ENCODE measurements around the gene MARCKSL1.

MARCKSL1 gene

GRCh38 chr1:32342704-32343103, 6.7 kb upstream of the MARCKSL1 start:
- no peak overlapping the region for H3K4me3 ChIP-seq (ENCODE audit: low read depth, low read length)
- TF ChIP-seq CTCF (IDR thresholded peaks at IDR 0.05; ENCODE audit: low read depth, low read length): no peak

GRCh38 chr1:32341971-32342370, 5.9 kb upstream of the MARCKSL1 start:
- no peak for TF ChIP-seq CTCF (IDR thresholded peaks at IDR 0.05; ENCODE audit: low read depth, low read length)
- H3K4me3 ChIP-seq (ENCODE audit: low read depth, low read length): no peak overlapping the region

GRCh38 chr1:32341186-32341757, 5.2 kb upstream of the MARCKSL1 start:
- TF ChIP-seq CTCF (IDR thresholded peaks at IDR 0.05; ENCODE audit: low read depth, low read length): no peak
- no peak overlapping the region for H3K4me3 ChIP-seq (ENCODE audit: low read depth, low read length)

GRCh38 chr1:32339363-32339978, 3.4 kb upstream of the MARCKSL1 start:
- no peak for TF ChIP-seq CTCF (IDR thresholded peaks at IDR 0.05; ENCODE audit: low read depth, low read length)
- H3K4me3 ChIP-seq (ENCODE audit: low read depth, low read length): no peak overlapping the region

GRCh38 chr1:32338637-32339145, 2.7 kb upstream of the MARCKSL1 start:
- no peak overlapping the region for H3K4me3 ChIP-seq (ENCODE audit: low read depth, low read length)
- no peak for TF ChIP-seq CTCF (IDR thresholded peaks at IDR 0.05; ENCODE audit: low read depth, low read length)

- no peak for TF ChIP-seq CTCF (IDR thresholded peaks at IDR 0.05; ENCODE audit: low read depth, low read length)
- H3K4me3 ChIP-seq (ENCODE audit: low read depth, low read length): no peak overlapping the region
These were observed 2.0 kb upstream of the MARCKSL1 start for GRCh38 chr1:32337855-32338636.
